GM12864 (cell line): ENCODE data around the gene RCHY1.
"Not testable (repeated sequence)": the region's sequence is repeated elsewhere in the genome, so short reads cannot be mapped to it uniquely, and the experiment has no call there.

Experiments
- DNase-seq: peaks from one replicate; pipeline ENCODE4 v3.0.0-alpha.2; 2011; ENCODE audit warnings: low read depth
- H3K4me3 ChIP-seq: 2 replicates; pipeline ENCODE4 v1.5.1; 2011; ENCODE audit warnings: mild to moderate bottlenecking, low read depth, low read length, control low read depth
- TF ChIP-seq, protein P1 (sequence below): IDR thresholded peaks from 2 replicates; pipeline ENCODE4 v1.5.1; 2011; ENCODE audit warnings: low read depth, mild to moderate bottlenecking, moderate library complexity, low read length, control low read depth, inconsistent platforms; ENCODE audit errors: missing control alignments

Gene RCHY1

DNA sequence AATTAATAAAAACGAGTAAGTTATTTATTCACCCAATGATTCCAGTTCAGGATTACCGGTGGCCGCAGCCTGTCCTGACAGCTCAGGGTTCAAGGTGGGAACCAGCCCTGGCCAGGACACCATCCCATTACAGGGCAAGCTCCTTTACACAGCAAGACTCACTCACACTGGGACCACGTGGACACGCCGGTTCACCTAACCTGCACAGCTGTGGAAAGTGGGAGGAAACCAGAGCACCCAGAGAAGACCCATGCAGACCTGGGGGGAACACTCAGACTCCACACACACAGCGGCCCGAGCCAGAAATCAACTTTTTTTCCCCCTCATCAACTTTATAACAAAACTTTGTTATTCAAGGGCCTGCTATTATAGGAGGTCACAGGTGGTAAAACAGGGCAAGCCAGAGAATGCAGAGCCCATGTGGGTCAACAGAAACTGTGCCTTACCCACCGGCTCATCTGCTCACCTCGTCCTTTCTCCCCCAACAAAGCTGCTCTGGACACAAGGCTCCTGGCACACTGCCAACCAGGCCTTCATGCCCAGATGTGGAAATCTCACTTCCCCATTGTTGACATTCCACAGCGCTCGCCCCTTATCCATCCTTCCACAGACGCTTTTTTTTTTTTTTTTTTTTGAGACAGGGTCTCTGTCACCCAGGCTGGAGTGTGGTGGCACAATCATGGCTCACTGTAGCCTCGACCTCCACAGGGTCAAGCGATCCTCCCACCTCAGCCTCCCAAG lies 33.6 kb upstream of the RCHY1 start:
- DNase-seq = no peak
- TF ChIP-seq, protein P1, sequence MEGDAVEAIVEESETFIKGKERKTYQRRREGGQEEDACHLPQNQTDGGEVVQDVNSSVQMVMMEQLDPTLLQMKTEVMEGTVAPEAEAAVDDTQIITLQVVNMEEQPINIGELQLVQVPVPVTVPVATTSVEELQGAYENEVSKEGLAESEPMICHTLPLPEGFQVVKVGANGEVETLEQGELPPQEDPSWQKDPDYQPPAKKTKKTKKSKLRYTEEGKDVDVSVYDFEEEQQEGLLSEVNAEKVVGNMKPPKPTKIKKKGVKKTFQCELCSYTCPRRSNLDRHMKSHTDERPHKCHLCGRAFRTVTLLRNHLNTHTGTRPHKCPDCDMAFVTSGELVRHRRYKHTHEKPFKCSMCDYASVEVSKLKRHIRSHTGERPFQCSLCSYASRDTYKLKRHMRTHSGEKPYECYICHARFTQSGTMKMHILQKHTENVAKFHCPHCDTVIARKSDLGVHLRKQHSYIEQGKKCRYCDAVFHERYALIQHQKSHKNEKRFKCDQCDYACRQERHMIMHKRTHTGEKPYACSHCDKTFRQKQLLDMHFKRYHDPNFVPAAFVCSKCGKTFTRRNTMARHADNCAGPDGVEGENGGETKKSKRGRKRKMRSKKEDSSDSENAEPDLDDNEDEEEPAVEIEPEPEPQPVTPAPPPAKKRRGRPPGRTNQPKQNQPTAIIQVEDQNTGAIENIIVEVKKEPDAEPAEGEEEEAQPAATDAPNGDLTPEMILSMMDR = no peak

GRCh38 chr4:75545526-75545925 lies 31.3 kb upstream of the RCHY1 start:
- no peak overlapping the region for H3K4me3 ChIP-seq
- no peak for DNase-seq
- TF ChIP-seq, protein P1 = no peak

More for the DNA sequence above, 33.6 kb upstream of the RCHY1 start:
- no peak overlapping the region for H3K4me3 ChIP-seq

DNA sequence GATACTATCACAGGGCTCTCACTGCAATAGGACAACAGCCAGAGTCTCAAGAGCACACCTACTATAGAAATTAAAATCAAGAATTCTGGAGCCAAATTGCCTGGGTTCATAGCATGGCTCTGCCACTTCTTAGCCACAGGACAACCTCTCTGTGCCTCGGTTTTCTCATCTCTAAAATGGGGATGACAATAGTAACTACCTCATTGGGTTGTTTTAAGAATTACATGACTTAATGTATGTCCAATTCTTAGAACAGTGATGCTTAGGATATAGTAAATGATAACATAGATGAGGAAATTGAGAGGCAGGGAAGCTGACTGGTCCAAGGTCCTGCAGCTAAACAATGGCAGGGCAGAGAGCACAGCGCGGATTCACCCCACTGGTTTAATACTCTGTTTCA lies 30.7 kb upstream of the RCHY1 start:
- no peak overlapping the region for H3K4me3 ChIP-seq
- TF ChIP-seq, protein P1 = no peak
- DNase-seq = no peak

DNA sequence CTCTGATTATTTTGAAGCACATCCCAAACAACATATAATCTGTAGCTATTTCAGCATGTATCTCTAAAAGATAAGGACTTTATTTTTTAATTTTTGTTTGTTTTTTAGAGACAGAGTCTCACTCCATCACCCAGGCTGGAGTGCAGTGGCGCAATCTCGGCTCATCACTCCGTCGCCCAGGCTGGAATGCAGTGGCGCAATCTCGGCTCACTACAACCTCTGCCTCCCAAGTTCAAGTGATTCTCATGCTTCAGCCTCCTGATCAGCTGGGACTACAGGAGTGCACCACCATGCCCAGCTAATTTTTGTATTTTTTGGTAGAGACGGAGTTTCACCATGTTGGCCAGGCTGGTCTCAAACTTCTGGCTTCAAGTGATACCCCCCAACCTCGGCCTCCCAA lies 30.0 kb upstream of the RCHY1 start:
- DNase-seq, H3K4me3 ChIP-seq: not testable (repeated sequence)

GRCh38 chr4:75542824-75543223 lies 28.6 kb upstream of the RCHY1 start:
- no peak for DNase-seq
- TF ChIP-seq, protein P1 = no peak
- H3K4me3 ChIP-seq = no peak overlapping the region

GRCh38 chr4:75537308-75537707 lies 23.1 kb upstream of the RCHY1 start:
- H3K4me3 ChIP-seq, DNase-seq: not testable (repeated sequence)

DNA sequence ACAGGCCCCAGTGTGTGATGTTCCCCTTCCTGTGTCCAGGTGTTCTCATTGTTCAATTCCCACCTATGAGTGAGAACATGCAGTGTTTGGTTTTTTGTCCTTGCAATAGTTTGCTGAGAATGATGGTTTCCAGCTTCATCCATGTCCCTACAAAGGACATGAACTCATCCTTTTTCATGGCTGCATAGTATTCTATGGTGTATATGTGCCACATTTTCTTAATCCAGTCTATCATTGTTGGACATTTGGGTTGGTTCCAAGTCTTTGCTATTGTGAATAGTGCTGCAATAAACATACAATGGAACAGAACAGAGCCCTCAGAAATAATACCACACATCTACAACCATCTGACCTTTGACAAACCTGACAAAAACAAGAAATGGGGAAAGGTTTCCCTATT lies 19.7 kb upstream of the RCHY1 start:
- H3K4me3 ChIP-seq, DNase-seq: not testable (repeated sequence)

- H3K4me3 ChIP-seq, DNase-seq: not testable (repeated sequence)
These were observed 19.2 kb upstream of the RCHY1 start for GRCh38 chr4:75533339-75533887.

DNA sequence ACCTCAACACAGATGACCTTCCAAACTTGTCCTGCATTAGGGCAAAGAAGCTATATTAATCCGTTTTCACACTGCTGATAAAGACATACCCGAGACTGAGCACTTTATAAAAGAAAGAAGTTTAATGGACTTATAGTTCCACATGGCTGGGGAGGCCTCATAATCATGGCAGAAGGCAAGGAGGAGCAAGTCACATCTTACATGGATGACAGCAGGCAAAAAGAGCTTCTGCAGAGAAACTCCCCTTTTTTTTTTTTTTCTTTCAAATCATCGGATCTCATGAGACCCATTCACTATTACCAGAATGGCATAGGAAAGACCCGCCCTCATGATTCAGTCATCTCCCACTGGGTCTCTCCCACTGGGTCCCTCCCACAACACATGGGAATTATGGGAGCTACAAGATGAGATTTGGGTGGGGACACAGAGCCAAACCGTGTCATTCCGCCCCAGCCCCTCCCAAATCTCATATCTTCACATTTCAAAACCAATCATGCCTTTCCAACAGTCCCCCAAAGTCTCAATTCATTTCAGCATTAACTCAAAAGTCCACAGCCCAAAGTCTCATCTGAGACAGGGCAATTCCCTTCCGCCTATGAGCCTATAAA lies 17.4 kb upstream of the RCHY1 start:
- not testable (repeated sequence) for H3K4me3 ChIP-seq, DNase-seq
